ENCODE measurements around the gene ENDOU. TPM values are rescaled to one million over a fixed set of nuclear protein-coding genes. Genes with fewer than 3 reads are reported as not detected.
A peak's percentile ranks its signal among the peaks of the same experiment; 100 is the strongest.

ENDOU gene
- total and polyA plus RNA-seq, 9 donors = 0.69 to 3.6 (median 1.4) TPM

DNA sequence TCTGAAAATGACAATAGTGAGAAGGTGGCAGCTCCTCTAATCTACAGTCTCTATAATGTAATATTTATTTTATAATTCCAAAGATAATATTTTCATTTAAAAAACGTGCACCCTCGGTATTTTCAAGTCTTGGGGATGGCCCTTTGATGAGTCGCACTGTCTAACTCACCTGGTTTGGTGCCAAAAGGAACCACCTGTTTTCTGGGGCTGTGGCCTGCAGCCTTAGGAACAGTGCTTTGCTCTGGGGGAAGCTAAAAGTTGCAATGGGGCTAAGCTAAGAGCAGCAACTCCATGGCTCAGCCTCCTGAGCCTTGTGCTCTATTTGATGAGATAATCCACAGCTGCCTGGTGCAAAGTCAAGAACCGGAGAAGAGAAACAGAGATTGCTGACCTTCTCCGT, 6.4 kb upstream of the ENDOU start:
- Histone ChIP-seq H3K4me3 (no peak overlapping the region), H3K36me3 (no peaks in the 10 kb centered on the region), H3K27ac (no peak overlapping the region), H3K9me3 (no peaks in the 10 kb centered on the region), H3K4me1 (ENCODE audit: insufficient read depth) (peaks cover 28% of the 10 kb centered on the region), H3K27me3 (no peaks in the 10 kb centered on the region)
- intact Hi-C loops (cut with DNase I) = loop anchor here in 1 of 4 donors (10.0 kb wide), 1 partner anchor 103 kb away; no protein-coding TSS in a partner anchor
- 24 to 50% (median 45%) methylated on average over 5 of the region's 5 CpGs for WGBS, 3 donors
- TF ChIP-seq EP300 (IDR thresholded peaks at IDR 0.05) (no peak), POLR2A (IDR thresholded peaks at IDR 0.05) (no peak), CTCF (IDR thresholded peaks at IDR 0.05) (no peak)
- DNase-seq = peak in 1 of 5 donors; percentile 21

- H3K4me1 ChIP-seq (ENCODE audit: insufficient read depth) = peaks cover 14% of the 10 kb centered on the region
- peak overlapping the region in 1 of 2 donors; percentile 50 for H3K27ac ChIP-seq
- intact Hi-C loops (cut with DNase I) = loop anchor here in 1 of 4 donors (10.0 kb wide), 1 partner anchor 104 kb away; no protein-coding TSS in a partner anchor
- DNase-seq = peak in 1 of 5 donors; percentile 48
- no peak overlapping the region for H3K4me3 ChIP-seq
- no peaks in the 10 kb centered on the region for H3K27me3 ChIP-seq
- H3K9me3 ChIP-seq = no peaks in the 10 kb centered on the region
- no peaks in the 10 kb centered on the region for H3K36me3 ChIP-seq
- 37 to 79% (median 50%) methylated on average over 8 of the region's 8 CpGs for WGBS, 3 donors
- TF ChIP-seq EP300 (IDR thresholded peaks at IDR 0.05) (no peak), POLR2A (IDR thresholded peaks at IDR 0.05) (no peak), CTCF (IDR thresholded peaks at IDR 0.05) (no peak)
These were observed 5.1 kb upstream of the ENDOU start for GRCh38 chr12:47730341-47730744.

GRCh38 chr12:47729233-47729632, 3.9 kb upstream of the ENDOU start:
- TF ChIP-seq POLR2A (IDR thresholded peaks at IDR 0.05) = no peak
- no peak for TF ChIP-seq EP300 (IDR thresholded peaks at IDR 0.05)
- no peak for TF ChIP-seq CTCF (IDR thresholded peaks at IDR 0.05)
- WGBS, 3 donors = 48 to 71% (median 52%) methylated on average over 3 of the region's 3 CpGs

DNA sequence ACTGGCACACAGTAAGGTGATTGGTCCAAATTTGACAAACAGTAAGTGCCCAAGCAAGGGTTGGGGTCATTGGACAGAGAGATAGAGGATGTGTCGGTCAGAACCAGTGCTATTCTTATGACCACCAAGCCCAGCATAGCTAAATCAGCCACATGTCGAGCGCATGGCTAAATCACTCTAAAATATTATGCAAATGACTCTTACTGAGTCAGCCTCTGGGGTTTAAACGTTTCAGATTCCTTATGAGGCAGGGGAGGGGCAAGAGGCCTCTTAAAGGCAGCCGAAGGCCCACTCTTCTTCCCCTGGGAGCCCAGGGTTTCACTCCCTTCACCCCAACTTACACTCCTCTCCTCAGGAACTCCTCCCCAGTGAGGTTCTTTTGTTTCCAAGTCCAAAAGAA, 603 bp upstream of the ENDOU start:
- no peak overlapping the region for H3K4me3 ChIP-seq
- peak overlapping the region in 1 of 2 donors; percentile 23 for H3K27ac ChIP-seq
- intact Hi-C loops (cut with DNase I) = no loop called here
- no peaks in the 10 kb centered on the region for H3K36me3 ChIP-seq
- no peaks in the 10 kb centered on the region for H3K27me3 ChIP-seq
- DNase-seq = peak in 2 of 5 donors; percentile 11 to 58
- H3K9me3 ChIP-seq = no peaks in the 10 kb centered on the region
- whole genome bisulfite sequencing, 3 donors = 27 to 56% (median 44%) methylated on average over 4 to 5 of the region's 5 CpGs
- TF ChIP-seq POLR2A (IDR thresholded peaks at IDR 0.05) = no peak
- no peak for TF ChIP-seq EP300 (IDR thresholded peaks at IDR 0.05)
- TF ChIP-seq CTCF (IDR thresholded peaks at IDR 0.05) = no peak
- peaks cover 8% of the 10 kb centered on the region for H3K4me1 ChIP-seq (ENCODE audit: insufficient read depth)

More at GRCh38 chr12:47729233-47729632, 3.9 kb upstream of the ENDOU start:
- peaks cover 5% of the 10 kb centered on the region for H3K4me1 ChIP-seq (ENCODE audit: insufficient read depth)
- intact Hi-C loops (cut with DNase I) = no loop called here
- H3K27ac ChIP-seq = no peak overlapping the region
- no peaks in the 10 kb centered on the region for H3K27me3 ChIP-seq
- no peaks in the 10 kb centered on the region for H3K9me3 ChIP-seq
- DNase-seq = no peak
- no peak overlapping the region for H3K4me3 ChIP-seq
- no peaks in the 10 kb centered on the region for H3K36me3 ChIP-seq

Data from ovary (tissue), 9 donors.